ENCODE data around the gene BRPF1.
A peak's percentile ranks its signal among the peaks of the same experiment; 100 is the strongest.

Gene BRPF1

GRCh38 chr3:9713142-9713541 lies 18.4 kb upstream of the BRPF1 start:
- no peak for TF ChIP-seq CTCF (IDR thresholded peaks at IDR 0.05; ENCODE audit: low read length, missing control alignments)
- no peak for DNase-seq (ENCODE audit: low read depth)
- H3K4me3 ChIP-seq (replicated peaks; ENCODE audit: low read depth, low read length): no peak overlapping the region

- DNase-seq (ENCODE audit: low read depth): no peak
- no peak overlapping the region for H3K4me3 ChIP-seq (replicated peaks; ENCODE audit: low read depth, low read length)
- TF ChIP-seq CTCF (IDR thresholded peaks at IDR 0.05; ENCODE audit: low read length, missing control alignments): no peak
Observed at GRCh38 chr3:9715136-9715535, 16.4 kb upstream of the BRPF1 start.

GRCh38 chr3:9715764-9716437 lies 15.6 kb upstream of the BRPF1 start:
- no peak overlapping the region for H3K4me3 ChIP-seq (replicated peaks; ENCODE audit: low read depth, low read length)
- DNase-seq (ENCODE audit: low read depth): peak; percentile 93

GRCh38 chr3:9716801-9717555 lies 14.6 kb upstream of the BRPF1 start:
- H3K4me3 ChIP-seq (replicated peaks; ENCODE audit: low read depth, low read length): no peak overlapping the region
- DNase-seq (ENCODE audit: low read depth): no peak
- TF ChIP-seq CTCF (IDR thresholded peaks at IDR 0.05; ENCODE audit: low read length, missing control alignments): no peak

More at GRCh38 chr3:9715764-9716437, 15.6 kb upstream of the BRPF1 start:
- peak; percentile 99 for TF ChIP-seq CTCF (IDR thresholded peaks at IDR 0.05; ENCODE audit: low read length, missing control alignments)

GRCh38 chr3:9717563-9717962 lies 14.0 kb upstream of the BRPF1 start:
- no peak for TF ChIP-seq CTCF (IDR thresholded peaks at IDR 0.05; ENCODE audit: low read length, missing control alignments)
- no peak overlapping the region for H3K4me3 ChIP-seq (replicated peaks; ENCODE audit: low read depth, low read length)
- DNase-seq (ENCODE audit: low read depth): no peak

- H3K4me3 ChIP-seq (replicated peaks; ENCODE audit: low read depth, low read length): no peak overlapping the region
- no peak for DNase-seq (ENCODE audit: low read depth)
- TF ChIP-seq CTCF (IDR thresholded peaks at IDR 0.05; ENCODE audit: low read length, missing control alignments): no peak
Observed at GRCh38 chr3:9718118-9718517, 13.4 kb upstream of the BRPF1 start.
